Liver (tissue), 3 donors: ENCODE data around the gene SLC9A8.

Source experiments
- EGR1 ChIP-seq, 2 donors: IDR thresholded peaks; 2 replicates each; pipeline ENCODE4 v1.6.1; 2016 to 2018; ENCODE audit warnings: antibody characterized with exemption in 2 of 2, low read depth in 2 of 2
- NR2F2 ChIP-seq: IDR thresholded peaks from 2 replicates; pipeline ENCODE4 v1.6.1; 2016; ENCODE audit warnings: antibody characterized with exemption
- TF ChIP-seq, protein P1 (sequence below): fragments of 150-350 bp; IDR thresholded peaks from 2 replicates; pipeline ENCODE4 v1.5.1; 2017; ENCODE audit warnings: improper control_type of control experiment, low read depth, low read length; ENCODE audit not compliant: missing input control
- donor health status: healthy.
- donor health status: healthy.

DNA sequence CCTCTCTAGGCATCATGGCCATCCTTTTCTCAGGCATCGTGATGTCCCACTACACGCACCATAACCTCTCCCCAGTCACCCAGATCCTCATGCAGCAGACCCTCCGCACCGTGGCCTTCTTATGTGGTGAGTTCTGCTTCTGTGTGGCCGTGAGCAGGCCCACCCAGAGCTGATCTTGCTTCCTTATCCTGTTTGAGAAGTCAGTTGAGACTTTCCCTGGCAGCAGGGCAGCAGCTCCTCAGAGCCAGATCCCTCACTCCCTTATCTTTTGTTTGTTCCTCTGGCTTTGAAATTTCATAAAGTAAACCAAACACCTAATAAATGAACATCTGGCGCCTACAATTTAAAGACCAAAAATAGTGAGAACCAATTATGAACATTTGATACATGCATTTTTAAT lies 62.1 kb downstream of the SLC9A8 start:
- TF ChIP-seq NR2F2 (no peak), EGR1 (IDR thresholded peaks at IDR 0.05; ENCODE audit: low read depth in 2 of 2) (no peak)
- TF ChIP-seq, protein P1, sequence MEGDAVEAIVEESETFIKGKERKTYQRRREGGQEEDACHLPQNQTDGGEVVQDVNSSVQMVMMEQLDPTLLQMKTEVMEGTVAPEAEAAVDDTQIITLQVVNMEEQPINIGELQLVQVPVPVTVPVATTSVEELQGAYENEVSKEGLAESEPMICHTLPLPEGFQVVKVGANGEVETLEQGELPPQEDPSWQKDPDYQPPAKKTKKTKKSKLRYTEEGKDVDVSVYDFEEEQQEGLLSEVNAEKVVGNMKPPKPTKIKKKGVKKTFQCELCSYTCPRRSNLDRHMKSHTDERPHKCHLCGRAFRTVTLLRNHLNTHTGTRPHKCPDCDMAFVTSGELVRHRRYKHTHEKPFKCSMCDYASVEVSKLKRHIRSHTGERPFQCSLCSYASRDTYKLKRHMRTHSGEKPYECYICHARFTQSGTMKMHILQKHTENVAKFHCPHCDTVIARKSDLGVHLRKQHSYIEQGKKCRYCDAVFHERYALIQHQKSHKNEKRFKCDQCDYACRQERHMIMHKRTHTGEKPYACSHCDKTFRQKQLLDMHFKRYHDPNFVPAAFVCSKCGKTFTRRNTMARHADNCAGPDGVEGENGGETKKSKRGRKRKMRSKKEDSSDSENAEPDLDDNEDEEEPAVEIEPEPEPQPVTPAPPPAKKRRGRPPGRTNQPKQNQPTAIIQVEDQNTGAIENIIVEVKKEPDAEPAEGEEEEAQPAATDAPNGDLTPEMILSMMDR = no peak
